ENCODE measurements around the gene CCL26. TPM values are rescaled to one million over a fixed set of nuclear protein-coding genes. Genes with fewer than 3 reads are reported as not detected.
"Not testable (repeated sequence)": the region's sequence is repeated elsewhere in the genome, so short reads cannot be mapped to it uniquely, and the experiment has no call there.

The CCL26 gene
- total and polyA plus RNA-seq, 9 of the 15 experiments (the other 6 are each of a cell fraction or from before 2014, with no cell fraction given), result 2.3 to 26.8 (median 8.4) TPM

DNA sequence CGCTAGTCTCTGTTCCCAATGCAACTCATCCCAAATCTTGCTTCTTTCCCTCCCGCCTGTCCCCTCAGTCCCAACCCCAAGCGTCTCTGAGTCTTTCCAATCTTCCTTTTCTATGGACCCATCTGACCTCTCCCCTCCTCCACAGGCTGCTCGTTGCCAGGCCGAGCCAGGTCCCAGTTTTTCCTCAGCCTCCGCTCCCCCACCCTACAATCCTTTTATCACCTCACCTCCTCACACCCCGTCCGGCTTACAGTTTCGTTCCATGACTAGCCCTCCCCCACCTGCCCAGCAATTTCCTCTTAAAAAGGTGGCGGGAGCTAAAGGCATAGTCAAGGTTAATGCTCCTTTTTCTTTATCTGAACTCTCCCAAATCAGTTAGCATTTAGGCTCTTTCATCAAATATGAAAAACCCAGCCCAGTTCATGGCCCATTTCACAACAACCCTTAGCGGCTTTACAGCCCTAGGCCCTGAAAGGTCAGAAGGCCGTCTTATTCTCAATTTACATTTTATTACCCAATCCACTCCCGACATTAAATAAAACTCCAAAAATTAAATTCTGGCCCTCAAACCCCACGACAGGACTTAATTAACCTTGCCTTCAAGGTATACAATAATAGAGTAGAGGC lies 8.7 kb upstream of the CCL26 start (continued):
- TF ChIP-seq LEF1 (IDR thresholded peaks at IDR 0.05), result peak; percentile 75
- TF ChIP-seq, protein P1, sequence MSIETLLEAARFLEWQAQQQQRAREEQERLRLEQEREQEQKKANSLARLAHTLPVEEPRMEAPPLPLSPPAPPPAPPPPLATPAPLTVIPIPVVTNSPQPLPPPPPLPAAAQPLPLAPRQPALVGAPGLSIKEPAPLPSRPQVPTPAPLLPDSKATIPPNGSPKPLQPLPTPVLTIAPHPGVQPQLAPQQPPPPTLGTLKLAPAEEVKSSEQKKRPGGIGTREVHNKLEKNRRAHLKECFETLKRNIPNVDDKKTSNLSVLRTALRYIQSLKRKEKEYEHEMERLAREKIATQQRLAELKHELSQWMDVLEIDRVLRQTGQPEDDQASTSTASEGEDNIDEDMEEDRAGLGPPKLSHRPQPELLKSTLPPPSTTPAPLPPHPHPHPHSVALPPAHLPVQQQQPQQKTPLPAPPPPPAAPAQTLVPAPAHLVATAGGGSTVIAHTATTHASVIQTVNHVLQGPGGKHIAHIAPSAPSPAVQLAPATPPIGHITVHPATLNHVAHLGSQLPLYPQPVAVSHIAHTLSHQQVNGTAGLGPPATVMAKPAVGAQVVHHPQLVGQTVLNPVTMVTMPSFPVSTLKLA (conservative IDR thresholded peaks at IDR 0.05), result 0 out of 4 replicates have a peak, but pooled peaks of 1 of the 2 experiments have one; percentile 31
- TF ChIP-seq, protein P2, sequence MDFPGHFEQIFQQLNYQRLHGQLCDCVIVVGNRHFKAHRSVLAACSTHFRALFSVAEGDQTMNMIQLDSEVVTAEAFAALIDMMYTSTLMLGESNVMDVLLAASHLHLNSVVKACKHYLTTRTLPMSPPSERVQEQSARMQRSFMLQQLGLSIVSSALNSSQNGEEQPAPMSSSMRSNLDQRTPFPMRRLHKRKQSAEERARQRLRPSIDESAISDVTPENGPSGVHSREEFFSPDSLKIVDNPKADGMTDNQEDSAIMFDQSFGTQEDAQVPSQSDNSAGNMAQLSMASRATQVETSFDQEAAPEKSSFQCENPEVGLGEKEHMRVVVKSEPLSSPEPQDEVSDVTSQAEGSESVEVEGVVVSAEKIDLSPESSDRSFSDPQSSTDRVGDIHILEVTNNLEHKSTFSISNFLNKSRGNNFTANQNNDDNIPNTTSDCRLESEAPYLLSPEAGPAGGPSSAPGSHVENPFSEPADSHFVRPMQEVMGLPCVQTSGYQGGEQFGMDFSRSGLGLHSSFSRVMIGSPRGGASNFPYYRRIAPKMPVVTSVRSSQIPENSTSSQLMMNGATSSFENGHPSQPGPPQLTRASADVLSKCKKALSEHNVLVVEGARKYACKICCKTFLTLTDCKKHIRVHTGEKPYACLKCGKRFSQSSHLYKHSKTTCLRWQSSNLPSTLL (IDR thresholded peaks at IDR 0.05), result 0 out of 2 replicates have a peak, but pooled peaks have one; percentile 22
- TF ChIP-seq SMARCC2 (IDR thresholded peaks at IDR 0.05; ENCODE audit: low read depth), result peak; percentile 33; the same call in 1 of the 2 replicates
- peak; percentile 39; the same call in 1 of the 2 replicates for TF ChIP-seq JUND (IDR thresholded peaks at IDR 0.05; ENCODE audit: borderline replicate concordance, low read depth, low read length)
- TF ChIP-seq JUND (tag; IDR thresholded peaks at IDR 0.05; ENCODE audit: borderline replicate concordance, low read depth, low read length), result peak; percentile 33; the same call in 1 of the 3 replicates
- 0 out of 4 replicates have a peak, but pooled peaks of 1 of the 2 experiments have one; percentile 22 for TF ChIP-seq TRIM24 (IDR thresholded peaks at IDR 0.05)
- peak; percentile 23; the same call in 1 of the 2 replicates for TF ChIP-seq MTA2 (IDR thresholded peaks at IDR 0.05; ENCODE audit: low read depth)
- peak in 1 of 2 experiments; percentile 44; a peak in 1 of 4 replicates for TF ChIP-seq TBL1XR1 (IDR thresholded peaks at IDR 0.05; ENCODE audit: low read length in 2 of 2)
- TF ChIP-seq ZNF766 (CRISPR knock-in tag; conservative IDR thresholded peaks at IDR 0.05), result 0 out of 2 replicates have a peak, but pooled peaks have one; percentile 41
- TF ChIP-seq NCOR1 (IDR thresholded peaks at IDR 0.05), result peak; percentile 65
- TF ChIP-seq MTA1 (IDR thresholded peaks at IDR 0.05; ENCODE audit: borderline replicate concordance), result peak; percentile 48; the same call in 1 of the 2 replicates
- peak; percentile 55; the same call in 1 of the 2 replicates for TF ChIP-seq CTBP1 (IDR thresholded peaks at IDR 0.05; ENCODE audit: borderline replicate concordance)
- TF ChIP-seq CEBPB (tag; IDR thresholded peaks at IDR 0.05), result peak; percentile 91
- peak; percentile 34; the same call in 1 of the 2 replicates for TF ChIP-seq SOX6 (IDR thresholded peaks at IDR 0.05)
- peak; percentile 63 for TF ChIP-seq TCF3 (CRISPR knock-in tag; IDR thresholded peaks at IDR 0.05)
- TF ChIP-seq ARID3A (IDR thresholded peaks at IDR 0.05; ENCODE audit: borderline replicate concordance, low read depth, low read length), result 0 out of 2 replicates have a peak, but pooled peaks have one; percentile 4
- peak; percentile 44; the same call in 1 of the 2 replicates for TF ChIP-seq ESRRA (IDR thresholded peaks at IDR 0.05; ENCODE audit: borderline replicate concordance, low read depth)
- TF ChIP-seq, protein P3, sequence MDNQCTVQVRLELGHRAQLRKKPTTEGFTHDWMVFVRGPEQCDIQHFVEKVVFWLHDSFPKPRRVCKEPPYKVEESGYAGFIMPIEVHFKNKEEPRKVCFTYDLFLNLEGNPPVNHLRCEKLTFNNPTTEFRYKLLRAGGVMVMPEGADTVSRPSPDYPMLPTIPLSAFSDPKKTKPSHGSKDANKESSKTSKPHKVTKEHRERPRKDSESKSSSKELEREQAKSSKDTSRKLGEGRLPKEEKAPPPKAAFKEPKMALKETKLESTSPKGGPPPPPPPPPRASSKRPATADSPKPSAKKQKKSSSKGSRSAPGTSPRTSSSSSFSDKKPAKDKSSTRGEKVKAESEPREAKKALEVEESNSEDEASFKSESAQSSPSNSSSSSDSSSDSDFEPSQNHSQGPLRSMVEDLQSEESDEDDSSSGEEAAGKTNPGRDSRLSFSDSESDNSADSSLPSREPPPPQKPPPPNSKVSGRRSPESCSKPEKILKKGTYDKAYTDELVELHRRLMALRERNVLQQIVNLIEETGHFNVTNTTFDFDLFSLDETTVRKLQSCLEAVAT (IDR thresholded peaks at IDR 0.05), result peak in 1 of 2 experiments; percentile 52; a peak in 2 of 4 replicates
- TF ChIP-seq ETV6 (IDR thresholded peaks at IDR 0.05; ENCODE audit: borderline replicate concordance in 1 of 2, low read depth in 2 of 2, low read length in 1 of 2), result 0 out of 4 replicates have a peak, but pooled peaks of 1 of the 2 experiments have one; percentile 22
- not testable (repeated sequence) for TF ChIP-seq ETV6 (CRISPR knock-in tag; IDR thresholded peaks at IDR 0.05; ENCODE audit: borderline replicate concordance)
